C4-2B (cell line): ENCODE measurements around the gene TRIM29.
A peak's percentile ranks its signal among the peaks of the same experiment; 100 is the strongest.

Experiments used
- H3K27ac ChIP-seq: fragments of 450-650 bp; 2 replicates; pipeline ENCODE4 v1.5.1; 2017
- CTCF ChIP-seq: fragments of 450-650 bp; conservative IDR thresholded peaks from 2 replicates; pipeline ENCODE4 v1.5.1; 2017; ENCODE audit warnings: mild to moderate bottlenecking
- ZFX ChIP-seq: fragments of 450-650 bp; IDR thresholded peaks from 2 replicates; pipeline ENCODE4 v1.6.1; 2017

The TRIM29 gene

GRCh38 chr11:120116966-120117365 is 20.9 kb downstream of the TRIM29 start:
- no peak overlapping the region for H3K27ac ChIP-seq
- no peak for TF ChIP-seq CTCF
- TF ChIP-seq ZFX, result no peak

DNA sequence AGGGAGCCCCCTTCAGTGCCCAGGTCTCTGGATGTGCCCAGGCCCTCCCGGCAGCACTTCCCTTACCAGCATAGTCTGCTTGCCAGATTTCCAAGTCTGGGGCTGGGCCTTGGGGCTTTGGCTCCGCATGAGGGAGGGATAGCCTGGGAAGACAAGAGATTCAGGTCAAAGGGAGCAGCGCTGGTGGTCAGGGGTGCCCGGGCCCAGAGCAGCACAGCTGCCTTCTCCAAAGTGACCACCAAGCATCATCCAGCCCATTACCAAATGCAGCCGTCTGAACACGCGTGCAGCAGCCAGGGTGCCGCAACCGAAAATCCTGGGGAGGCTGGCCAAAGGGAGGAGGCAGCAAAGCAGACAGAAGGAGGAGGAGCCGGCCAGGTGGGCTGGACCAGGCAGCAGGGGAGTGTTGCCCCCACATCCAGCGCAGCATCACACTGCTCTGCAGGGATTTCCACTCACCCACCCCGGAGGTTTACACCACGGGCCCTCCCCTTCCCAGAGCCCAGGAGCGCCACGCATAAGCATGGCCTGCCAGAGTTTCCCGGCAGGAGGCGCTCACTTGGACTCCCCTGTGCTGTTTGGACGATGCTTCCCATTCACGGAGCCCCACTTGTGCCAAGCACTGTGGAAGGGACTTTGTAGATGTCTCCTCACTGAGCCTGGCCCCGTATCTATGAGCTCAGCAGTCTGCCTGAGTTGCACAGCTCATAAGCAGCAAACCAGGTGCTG is 22.5 kb downstream of the TRIM29 start:
- TF ChIP-seq CTCF, result no peak

GRCh38 chr11:120112174-120112796 is 25.6 kb downstream of the TRIM29 start:
- H3K27ac ChIP-seq, result no peak overlapping the region
- no peak for TF ChIP-seq ZFX
- TF ChIP-seq CTCF, result no peak; the same call in 1 of the 2 replicates

More for the DNA sequence above, 22.5 kb downstream of the TRIM29 start:
- H3K27ac ChIP-seq, result no peak overlapping the region

DNA sequence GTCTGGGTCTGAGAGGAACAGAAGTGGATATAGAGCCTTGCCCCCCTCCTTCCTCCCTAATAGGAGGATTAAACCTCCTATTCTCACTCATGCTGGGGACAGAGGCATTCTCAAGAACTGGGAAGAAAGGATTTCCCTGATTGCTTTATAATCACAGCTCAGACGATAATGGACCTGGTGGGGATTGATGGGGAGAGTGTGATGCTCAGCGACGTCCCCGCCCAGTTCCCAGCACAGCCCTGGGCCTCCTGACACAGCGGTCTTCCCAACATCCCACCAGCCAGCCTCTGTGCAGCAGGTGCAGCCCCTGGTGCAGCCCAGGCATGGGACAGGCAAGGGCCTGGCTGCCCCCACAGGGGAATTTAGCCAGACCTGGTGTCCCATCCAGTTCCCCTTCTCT is 28.4 kb downstream of the TRIM29 start:
- TF ChIP-seq CTCF, result no peak
- TF ChIP-seq ZFX, result no peak
- H3K27ac ChIP-seq, result no peak overlapping the region

DNA sequence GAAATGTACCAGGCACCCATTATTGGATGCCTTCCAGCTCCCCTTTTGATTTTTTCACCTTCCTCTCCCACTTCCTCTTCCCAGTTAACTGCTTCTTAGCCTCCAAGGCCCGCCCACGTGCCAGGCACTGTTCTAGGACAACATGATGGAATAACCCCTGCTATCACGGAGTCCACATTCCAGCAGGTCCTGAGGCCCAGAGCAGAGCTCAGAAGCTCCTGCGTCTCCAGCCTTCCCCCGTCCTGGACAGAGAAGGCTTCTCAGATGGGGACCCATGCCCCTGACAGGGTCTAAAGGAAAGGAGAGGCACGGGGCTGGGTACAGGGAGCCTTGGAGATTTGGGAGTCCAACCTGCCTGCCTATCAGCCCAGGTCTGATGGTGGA is 29.1 kb downstream of the TRIM29 start:
- TF ChIP-seq ZFX (no peak), CTCF (no peak)
- no peak overlapping the region for H3K27ac ChIP-seq

DNA sequence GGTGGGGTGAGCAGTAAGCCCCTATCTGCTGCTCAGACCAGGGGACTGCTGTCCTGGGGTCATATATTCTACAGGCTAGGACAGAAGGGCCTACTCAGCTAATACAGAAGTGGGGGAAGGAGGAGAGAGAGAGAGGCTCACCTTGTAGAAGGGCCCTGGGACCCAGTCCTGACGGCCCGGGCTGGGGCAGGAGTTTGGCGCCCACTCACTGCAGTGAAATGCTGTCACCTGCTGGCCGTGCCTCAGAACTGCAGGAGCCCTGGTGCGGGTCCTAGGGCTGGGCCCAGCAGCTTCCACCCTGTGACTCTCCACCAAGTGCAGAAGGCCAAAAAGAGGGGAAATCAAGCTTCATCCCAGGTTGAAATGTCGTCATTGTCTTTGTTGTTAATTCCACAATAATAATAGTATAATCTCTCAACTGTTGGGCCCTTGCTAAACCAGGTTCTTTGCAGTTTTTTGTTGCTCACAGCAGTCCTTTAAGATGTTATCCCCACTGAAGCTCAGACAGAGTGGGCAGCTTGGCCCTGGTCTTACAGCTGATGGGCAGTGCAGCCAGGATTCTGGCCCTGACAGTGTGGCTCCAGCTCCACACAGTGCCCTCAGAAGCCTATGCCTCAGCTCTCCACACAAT is 29.6 kb downstream of the TRIM29 start:
- TF ChIP-seq CTCF, result peak; percentile 100
- no peak for TF ChIP-seq ZFX
- no peak overlapping the region for H3K27ac ChIP-seq

DNA sequence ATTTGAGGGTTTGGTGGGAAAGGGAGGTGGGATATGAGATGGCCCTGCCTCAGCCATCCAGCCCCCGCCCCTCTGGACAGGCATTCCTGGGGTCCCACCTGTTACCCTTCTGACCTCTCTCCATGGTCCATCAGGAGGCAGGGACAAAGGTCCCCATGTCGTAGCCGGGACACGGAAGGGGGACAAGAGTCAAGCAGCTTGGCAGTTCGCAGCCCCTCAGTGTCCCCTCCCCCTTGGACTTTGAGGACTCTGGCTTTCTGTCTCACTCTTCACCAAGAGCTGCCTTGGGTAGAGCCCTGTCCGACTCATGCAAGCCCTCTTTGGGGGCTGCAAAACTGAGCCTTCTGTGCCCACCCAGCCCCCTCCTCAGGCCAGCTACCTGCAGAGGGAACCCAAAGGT is 30.2 kb downstream of the TRIM29 start:
- TF ChIP-seq CTCF, result no peak
- TF ChIP-seq ZFX, result no peak
- H3K27ac ChIP-seq, result no peak overlapping the region
